Measurements from ENCODE around the gene FHAD1. TPM values are rescaled to one million over a fixed set of nuclear protein-coding genes. Genes with fewer than 3 reads are reported as not detected.

Gene FHAD1
- polyA plus RNA-seq, 1 of the 3 experiments (the other 2 are of a cell fraction), result 0.48 TPM

DNA sequence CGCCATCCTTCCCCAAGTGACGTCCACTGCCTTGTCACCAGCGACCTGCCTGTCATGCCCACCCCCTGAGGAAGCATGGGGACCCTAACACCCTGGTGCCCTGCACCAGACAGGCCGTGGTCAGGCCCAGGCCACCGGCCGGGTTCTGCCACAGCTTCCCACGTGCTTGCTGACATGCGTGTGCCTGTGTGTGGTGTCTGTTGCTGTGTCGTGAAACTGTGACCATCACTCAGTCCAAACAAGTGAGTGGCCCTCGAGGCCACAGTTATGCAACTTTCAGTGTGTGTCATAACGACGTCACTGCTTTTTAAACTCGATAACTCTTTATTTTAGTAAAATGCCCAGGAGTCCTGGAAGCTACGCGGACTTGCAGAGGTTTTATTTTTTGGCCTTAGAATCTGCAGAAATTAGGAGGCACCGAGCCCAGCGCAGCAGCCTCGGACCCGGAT is 182.7 kb downstream of the FHAD1 start (continued):
- TF ChIP-seq ZBTB33 (IDR thresholded peaks at IDR 0.05; ENCODE audit: borderline replicate concordance, low read depth), result no peak
- TF ChIP-seq EZH2phosphoT487 (IDR thresholded peaks at IDR 0.05; ENCODE audit: borderline replicate concordance, low read depth), result no peak
- TF ChIP-seq MXI1 (IDR thresholded peaks at IDR 0.05; ENCODE audit: low read depth, low read length), result no peak
- TF ChIP-seq EP300 (IDR thresholded peaks at IDR 0.05; ENCODE audit: borderline replicate concordance in 1 of 2, low read depth in 1 of 2, low read length in 1 of 2), result no peak

DNA sequence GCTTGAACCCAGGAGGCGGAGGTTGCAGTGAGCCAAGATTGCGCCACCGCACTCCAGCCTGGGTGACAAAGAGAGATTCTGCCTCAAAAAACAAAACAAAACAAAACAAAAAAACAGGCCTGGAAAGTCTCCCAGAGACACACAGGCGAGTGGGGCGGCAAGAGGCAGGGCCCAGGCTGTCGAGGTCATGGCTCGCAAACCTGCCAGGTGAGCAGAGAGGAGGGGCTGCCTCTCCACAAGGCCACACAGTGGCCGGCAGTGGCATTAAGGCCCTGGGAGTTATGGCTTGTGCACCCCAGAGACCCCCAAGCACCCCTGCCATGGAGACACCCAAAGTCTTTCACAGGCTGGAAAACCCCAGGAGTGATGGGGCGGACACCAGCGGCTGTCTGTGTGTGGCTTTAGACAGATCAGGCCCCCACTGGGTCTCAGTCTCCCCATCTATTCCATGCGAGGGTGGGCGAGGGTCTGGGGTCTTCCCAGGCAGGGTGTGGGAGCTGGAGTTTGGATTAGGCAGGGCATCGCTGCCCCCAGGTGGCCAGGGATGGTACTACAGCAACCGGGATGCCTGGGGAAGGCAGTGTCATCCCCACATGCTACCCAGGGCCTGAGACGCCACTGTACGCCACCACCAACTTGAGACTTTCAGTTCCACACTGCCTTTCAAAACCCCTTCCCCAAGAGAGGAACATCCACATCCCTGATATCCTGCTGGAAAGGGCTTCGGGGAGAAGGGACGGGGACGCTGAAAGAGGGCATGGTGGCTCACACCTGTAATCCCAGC is 184.0 kb downstream of the FHAD1 start:
- H3K9me2 ChIP-seq, result no peaks in the 10 kb centered on the region
- no peaks in the 10 kb centered on the region for H3K9me3 ChIP-seq
- no peaks in the 10 kb centered on the region for H4K20me1 ChIP-seq (ENCODE audit: insufficient read depth)
- no peaks in the 10 kb centered on the region for H3K27me3 ChIP-seq (ENCODE audit: insufficient read depth)
- no peaks in the 10 kb centered on the region; a peak in 1 of 4 replicates for H3K4me1 ChIP-seq (ENCODE audit: control insufficient read depth in 1 of 2, insufficient read depth in 2 of 2, low read depth in 1 of 2, low read length in 1 of 2)
- no peak overlapping the region for H3K4me2 ChIP-seq
- H2AFZ ChIP-seq (ENCODE audit: low read depth), result no peak overlapping the region
- POLR2A ChIA-PET, result no interaction called here
- no peak for TF ChIP-seq FOSL2 (IDR thresholded peaks at IDR 0.05; ENCODE audit: borderline replicate concordance, low read depth)
- peak; percentile 81 for TF ChIP-seq SMC3 (IDR thresholded peaks at IDR 0.05; ENCODE audit: low read depth, low read length)
- peak; percentile 93 for TF ChIP-seq RAD21 (IDR thresholded peaks at IDR 0.05; ENCODE audit: low read length)
- peak; percentile 98 for TF ChIP-seq CTCF (IDR thresholded peaks at IDR 0.05)
- TF ChIP-seq FOXM1 (IDR thresholded peaks at IDR 0.05; ENCODE audit: low read depth), result no peak
- H3K9ac ChIP-seq, result no peak overlapping the region
- no peak overlapping the region for H3K27ac ChIP-seq (ENCODE audit: low read depth in 2 of 2, low read length in 1 of 2)
- no peaks in the 10 kb centered on the region for H3K79me2 ChIP-seq (ENCODE audit: insufficient read depth)
- H3F3A ChIP-seq (replicated peaks; ENCODE audit: insufficient read depth), result peaks cover 3% of the 10 kb centered on the region
- peak; percentile 93 for DNase-seq
- CTCF ChIA-PET, result interaction anchor here (0.6 to 14.9 kb wide), 52 partner anchors 9 to 332 kb away, joined by 3 to 311 read pairs (median 4); partner anchors contain the start of genes EFHD2 and TMEM51
- H3K4me3 ChIP-seq (ENCODE audit: low read depth in 2 of 2, low read length in 1 of 2), result no peak overlapping the region; a peak in 1 of 4 replicates
- WGBS (ENCODE audit: low lambda C conversion rate), result 85% methylated on average over 11 of the region's 19 CpGs
- peaks cover 4 to 7% of the 10 kb centered on the region in 2 experiments for H3K36me3 ChIP-seq (replicated peaks in 1 of 2; ENCODE audit: control insufficient read depth in 1 of 2, insufficient read depth in 2 of 2, low read length in 1 of 2)

Data from SK-N-SH (cell line).